HCT116 (cell line): ENCODE results near the gene TMEM53. TPM values are rescaled to one million over a fixed set of nuclear protein-coding genes. Genes with fewer than 3 reads are reported as not detected.

Experiments used
- ATAC-seq: fragments of 200-7000 bp; cut with Tn5 transposase; 2 replicates; pipeline ENCODE4 v1.9.1; 2020; ENCODE audit warnings: mild to moderate bottlenecking, moderate library complexity
- BruUV-seq: library from RNA; stranded (reverse); fragments of 400-500 nt; replicated peaks from 2 replicates; lab custom pipeline; 2021; lab: Mats Ljungman, UMichigan
- CTCF ChIA-PET: fragments of 300-600 bp; sonication (Branson Sonifier 250); formaldehyde crosslinking; loops from one replicate; lab custom pipeline; 2021; ENCODE audit warnings: antibody characterized with exemption; lab: Charles Lee
- POLR2A ChIA-PET: fragments of 300-600, 350-600 bp; sonication (Branson Sonifier 250); formaldehyde crosslinking; loops from one replicate; lab custom pipeline; 2021; ENCODE audit warnings: antibody characterized with exemption; lab: Charles Lee
- RAD21 ChIA-PET, 2 experiments: fragments of 300-600 bp; sonication (Branson Sonifier 250); formaldehyde crosslinking; loops; one replicate each; lab custom pipeline; 2023; ENCODE audit warnings: low total read pairs in 2 of 2; ENCODE audit not compliant: uncharacterized antibody in 2 of 2, unreplicated experiment in 2 of 2, low non-redundant PET in 1 of 2; lab: Charles Lee
- DNase-seq: peaks from one replicate; pipeline ENCODE4 v3.0.0-alpha.2; 2010; ENCODE audit warnings: low read depth, low spot score
- H2AFZ ChIP-seq: fragments of 200-600 bp; shearing (Covaris generic), sonication (generic); 2 replicates; pipeline ENCODE4 v1.6.1; 2017; ENCODE audit warnings: low read depth, mixed run types, mixed read lengths, antibody characterized with exemption, low read length; ENCODE audit not compliant: poor library complexity, severe bottlenecking
- H3K27ac ChIP-seq: 2 replicates; pipeline ENCODE4 v1.5.1; 2012; ENCODE audit warnings: low read depth, low read length
- H3K27me3 ChIP-seq: fragments of 200-600 bp; sonication (generic); 2 replicates; pipeline ENCODE4 v1.6.1; 2016; ENCODE audit warnings: mixed run types, low read length, mixed read lengths; ENCODE audit not compliant: insufficient read depth
- H3K36me3 ChIP-seq, 2 experiments: fragments of 200-500 bp in 1 of 2; fragments of 200-600 bp in 1 of 2; sonication (Bioruptor generic) in 1 of 2; sonication (generic) in 1 of 2; 2 replicates each; pipeline versions ENCODE4 v1.5.1 to v1.6.1; 2014 to 2016; ENCODE audit warnings: low read length in 2 of 2, inconsistent platforms in 1 of 2, mixed read lengths in 1 of 2, mixed run types in 1 of 2; ENCODE audit not compliant: insufficient read depth in 2 of 2, control insufficient read depth in 1 of 2
- H3K4me1 ChIP-seq, 2 experiments: fragments of 200-600 bp in 1 of 2; sonication (generic) in 1 of 2; 2 replicates each; pipeline versions ENCODE4 v1.5.1 to v1.6.1; 2012 to 2017; ENCODE audit warnings: low read length in 2 of 2, inconsistent platforms in 1 of 2, mild to moderate bottlenecking in 1 of 2, mixed read lengths in 1 of 2, mixed run types in 1 of 2, moderate library complexity in 1 of 2; ENCODE audit not compliant: insufficient read depth in 2 of 2, control insufficient read depth in 1 of 2
- H3K4me2 ChIP-seq: fragments of 200-600 bp; sonication (generic); 2 replicates; pipeline ENCODE4 v1.6.1; 2017; ENCODE audit warnings: mixed run types, low read length, mixed read lengths
- H3K4me3 ChIP-seq, 2 experiments: fragments of 200-600 bp in 1 of 2; sonication (generic) in 1 of 2; replicated peaks in 1 of 2; 2 replicates each; pipeline ENCODE4 v1.5.1; 2011 to 2016; ENCODE audit warnings: low read length in 2 of 2, control low read depth in 1 of 2, low read depth in 1 of 2, mild to moderate bottlenecking in 1 of 2, mixed read lengths in 1 of 2, mixed run types in 1 of 2
- H3K79me2 ChIP-seq: fragments of 200-600 bp; sonication (generic); 2 replicates; pipeline ENCODE4 v1.6.1; 2017; ENCODE audit warnings: mild to moderate bottlenecking, mixed run types, low read length, moderate library complexity, mixed read lengths; ENCODE audit not compliant: insufficient read depth
- H3K9ac ChIP-seq: fragments of 200-600 bp; sonication (generic); 2 replicates; pipeline ENCODE4 v1.6.1; 2016; ENCODE audit warnings: low read length, mixed read lengths
- H3K9me2 ChIP-seq: fragments of 200-600 bp; sonication (generic), shearing (Covaris generic); 2 replicates; pipeline ENCODE4 v1.6.1; 2017; ENCODE audit warnings: mixed run types, mild to moderate bottlenecking, moderate library complexity; ENCODE audit not compliant: insufficient read depth
- H3K9me3 ChIP-seq, 2 experiments: fragments of 200-500 bp in 1 of 2; fragments of 200-600 bp in 1 of 2; sonication (Bioruptor generic) in 1 of 2; sonication (generic) in 1 of 2; 2 replicates each; pipeline ENCODE4 v1.6.1; 2014 to 2017; ENCODE audit warnings: low read length in 2 of 2, mixed read lengths in 2 of 2, inconsistent platforms in 1 of 2, low read depth in 1 of 2, mild to moderate bottlenecking in 1 of 2, mixed run types in 1 of 2, moderate library complexity in 1 of 2; ENCODE audit not compliant: control insufficient read depth in 1 of 2, insufficient read depth in 1 of 2
- H4K20me1 ChIP-seq: fragments of 200-600 bp; sonication (generic), shearing (Covaris generic); 2 replicates; pipeline ENCODE4 v1.6.1; 2017; ENCODE audit warnings: mixed run types, mild to moderate bottlenecking, moderate library complexity; ENCODE audit not compliant: insufficient read depth
- ATF3 ChIP-seq: IDR thresholded peaks from 2 replicates; pipeline ENCODE4 v1.6.1; 2012
- CBX3 ChIP-seq: IDR thresholded peaks from 2 replicates; pipeline ENCODE4 v1.6.1; 2012; ENCODE audit warnings: low read depth
- CEBPB ChIP-seq: IDR thresholded peaks from 2 replicates; pipeline ENCODE4 v1.6.1; 2012; ENCODE audit warnings: low read depth
- EGR1 ChIP-seq: IDR thresholded peaks from 2 replicates; pipeline ENCODE4 v1.6.1; 2012; ENCODE audit warnings: low read depth
- ELF1 ChIP-seq: IDR thresholded peaks from 2 replicates; pipeline ENCODE4 v1.6.1; 2012; ENCODE audit warnings: low read depth, borderline replicate concordance
- EZH2phosphoT487 ChIP-seq: fragments of 200-600 bp; IDR thresholded peaks from 2 replicates; pipeline ENCODE4 v1.6.1; 2018; ENCODE audit warnings: antibody characterized with exemption, borderline replicate concordance
- FOSL1 ChIP-seq: IDR thresholded peaks from 2 replicates; pipeline ENCODE4 v1.6.1; 2012; ENCODE audit warnings: low read depth
- JUND ChIP-seq: IDR thresholded peaks from 2 replicates; pipeline ENCODE4 v1.6.1; 2012
- POLR2A ChIP-seq: IDR thresholded peaks from 2 replicates; pipeline ENCODE4 v1.7.0; 2011; ENCODE audit warnings: borderline replicate concordance; ENCODE audit not compliant: insufficient read depth, insufficient read length; ENCODE audit errors: extremely low read depth
- POLR2AphosphoS5 ChIP-seq: IDR thresholded peaks from 2 replicates; pipeline ENCODE4 v1.6.1; 2011; ENCODE audit warnings: mild to moderate bottlenecking, low read depth, low read length, moderate library complexity
- RAD21 ChIP-seq: IDR thresholded peaks from 2 replicates; pipeline ENCODE4 v1.6.1; 2012; ENCODE audit warnings: low read depth, mild to moderate bottlenecking
- SIN3A ChIP-seq: IDR thresholded peaks from 2 replicates; pipeline ENCODE4 v1.6.1; 2012; ENCODE audit warnings: low read depth
- SP1 ChIP-seq: IDR thresholded peaks from 2 replicates; pipeline ENCODE4 v1.6.1; 2012; ENCODE audit warnings: low read depth
- SRF ChIP-seq: IDR thresholded peaks from 2 replicates; pipeline ENCODE4 v1.6.1; 2012; ENCODE audit warnings: low read depth
- TCF7L2 ChIP-seq: IDR thresholded peaks from 2 replicates; pipeline ENCODE4 v1.7.0; 2011; ENCODE audit warnings: borderline replicate concordance, inconsistent platforms; ENCODE audit not compliant: insufficient read depth, insufficient read length; ENCODE audit errors: extremely low read depth
- ZBTB33 ChIP-seq: IDR thresholded peaks from 2 replicates; pipeline ENCODE4 v1.6.1; 2011; ENCODE audit warnings: mild to moderate bottlenecking, low read length, moderate library complexity; ENCODE audit not compliant: insufficient replicate concordance; ENCODE audit errors: extremely low read depth
- ZNF274 ChIP-seq: fragments of 200-500 bp; sonication (Bioruptor generic); IDR thresholded peaks from 2 replicates; pipeline ENCODE4 v1.6.1; 2014; ENCODE audit warnings: mild to moderate bottlenecking, low read depth, low read length, inconsistent platforms
- intact Hi-C: fragments of 100-400 bp; cut with micrococcal nuclease; formaldehyde crosslinking; loops from 2 replicates; pipeline ENCODE4 v1.10.0; 2022
- total RNA-seq: library from RNA; stranded (reverse); gene quantifications from one replicate; pipeline ENCODE4 v1.2.1, GENCODE V29; 2021; ENCODE audit not compliant: unreplicated experiment
- TF ChIP-seq, protein P1 (sequence below), 3 experiments: fragments of 200-600 bp in 1 of 3; sonication (generic) in 1 of 3; IDR thresholded peaks in 2 of 3; conservative IDR thresholded peaks in 1 of 3; 2 replicates each; pipeline ENCODE4 v1.5.1; 2012 to 2017; ENCODE audit warnings: low read depth in 2 of 3, low read length in 2 of 3, antibody characterized with exemption in 1 of 3, borderline replicate concordance in 1 of 3, control low read depth in 1 of 3, mild to moderate bottlenecking in 1 of 3, mixed read lengths in 1 of 3, mixed run types in 1 of 3, moderate library complexity in 1 of 3; ENCODE audit not compliant: insufficient read depth in 1 of 3
- TF ChIP-seq, protein P2 (sequence below): IDR thresholded peaks from 2 replicates; pipeline ENCODE4 v1.6.1; 2012

Gene TMEM53
- total RNA-seq, 1 experiment from 2014 or later = 10.8 TPM

DNA sequence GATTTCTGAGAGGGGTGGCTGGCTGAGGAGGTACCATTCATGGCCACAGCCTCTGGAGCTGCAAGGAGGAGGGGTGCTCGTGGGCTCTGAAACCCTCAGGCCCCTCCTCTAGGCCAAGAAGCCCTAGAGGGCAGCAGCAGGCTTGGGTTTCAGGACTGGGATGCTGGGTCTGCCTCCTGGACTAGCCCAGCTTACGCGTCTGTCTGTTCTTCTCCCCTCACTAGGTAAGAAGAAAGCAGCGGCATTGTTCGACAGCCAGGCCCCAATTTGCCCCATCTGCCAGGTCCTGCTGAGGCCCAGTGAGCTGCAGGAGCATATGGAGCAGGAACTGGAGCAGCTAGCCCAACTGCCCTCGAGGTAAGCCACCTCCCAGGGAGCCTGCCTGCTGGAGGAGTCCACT, 60.3 kb downstream of the TMEM53 start:
- ChIA-PET POLR2A (no interaction called here), CTCF (no interaction called here), RAD21 (no interaction called here)
- Histone ChIP-seq H3K4me3 (no peak overlapping the region), H3K27me3 (no peaks in the 10 kb centered on the region), H3K4me1 (peaks cover 0 to 2% of the 10 kb centered on the region in 2 experiments; a peak in 2 of 4 replicates), H3K9me3 (no peaks in the 10 kb centered on the region), H3K4me2 (no peak overlapping the region), H4K20me1 (no peaks in the 10 kb centered on the region), H3K79me2 (no peaks in the 10 kb centered on the region), H3K9me2 (no peaks in the 10 kb centered on the region), H3K27ac (no peak overlapping the region), H2AFZ (no peak overlapping the region), H3K9ac (no peak overlapping the region), H3K36me3 (no peaks in the 10 kb centered on the region)
- TF ChIP-seq CEBPB (no peak), EZH2phosphoT487 (no peak), SIN3A (no peak), POLR2A (no peak), EGR1 (no peak), RAD21 (no peak), CBX3 (no peak), ZNF274 (no peak), TCF7L2 (no peak), SRF (no peak), ATF3 (no peak), ELF1 (no peak), SP1 (no peak), POLR2AphosphoS5 (no peak), JUND (no peak), FOSL1 (no peak), ZBTB33 (no peak)
- TF ChIP-seq, protein P1, sequence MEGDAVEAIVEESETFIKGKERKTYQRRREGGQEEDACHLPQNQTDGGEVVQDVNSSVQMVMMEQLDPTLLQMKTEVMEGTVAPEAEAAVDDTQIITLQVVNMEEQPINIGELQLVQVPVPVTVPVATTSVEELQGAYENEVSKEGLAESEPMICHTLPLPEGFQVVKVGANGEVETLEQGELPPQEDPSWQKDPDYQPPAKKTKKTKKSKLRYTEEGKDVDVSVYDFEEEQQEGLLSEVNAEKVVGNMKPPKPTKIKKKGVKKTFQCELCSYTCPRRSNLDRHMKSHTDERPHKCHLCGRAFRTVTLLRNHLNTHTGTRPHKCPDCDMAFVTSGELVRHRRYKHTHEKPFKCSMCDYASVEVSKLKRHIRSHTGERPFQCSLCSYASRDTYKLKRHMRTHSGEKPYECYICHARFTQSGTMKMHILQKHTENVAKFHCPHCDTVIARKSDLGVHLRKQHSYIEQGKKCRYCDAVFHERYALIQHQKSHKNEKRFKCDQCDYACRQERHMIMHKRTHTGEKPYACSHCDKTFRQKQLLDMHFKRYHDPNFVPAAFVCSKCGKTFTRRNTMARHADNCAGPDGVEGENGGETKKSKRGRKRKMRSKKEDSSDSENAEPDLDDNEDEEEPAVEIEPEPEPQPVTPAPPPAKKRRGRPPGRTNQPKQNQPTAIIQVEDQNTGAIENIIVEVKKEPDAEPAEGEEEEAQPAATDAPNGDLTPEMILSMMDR (IDR thresholded peaks at IDR 0.05 in 2 of 3, conservative IDR thresholded peaks at IDR 0.05 in 1 of 3; ENCODE audit: borderline replicate concordance in 1 of 3, insufficient read depth in 1 of 3, low read depth in 2 of 3, low read length in 2 of 3) = no peak
- TF ChIP-seq, protein P2, sequence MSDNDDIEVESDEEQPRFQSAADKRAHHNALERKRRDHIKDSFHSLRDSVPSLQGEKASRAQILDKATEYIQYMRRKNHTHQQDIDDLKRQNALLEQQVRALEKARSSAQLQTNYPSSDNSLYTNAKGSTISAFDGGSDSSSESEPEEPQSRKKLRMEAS = no peak
- DNase-seq = no peak
- no peak for ATAC-seq
- intact Hi-C loops = no loop called here
- no TSS peak for BruUV-seq
